Panc1 (cell line): Measurements from ENCODE around the gene CAMK1G. TPM values are rescaled to one million over a fixed set of nuclear protein-coding genes. Genes with fewer than 3 reads are reported as not detected.

Experiments used
- ATAC-seq: fragments of 200-7000 bp; cut with Tn5 transposase; 2 replicates; pipeline ENCODE4 v1.9.1; 2020; ENCODE audit warnings: mild to moderate bottlenecking, moderate library complexity
- BruUV-seq: library from RNA; stranded (reverse); fragments of 400-500 nt; replicated peaks from 2 replicates; lab custom pipeline; 2021; lab: Mats Ljungman, UMichigan
- CTCF ChIA-PET: fragments of 300-600 bp; sonication (Branson Sonifier 250); formaldehyde crosslinking; loops from one replicate; lab custom pipeline; 2022; ENCODE audit warnings: antibody characterized with exemption; lab: Charles Lee
- POLR2A ChIA-PET: fragments of 300-600 bp; sonication (Branson Sonifier 250); formaldehyde crosslinking; loops from one replicate; lab custom pipeline; 2022; ENCODE audit warnings: antibody characterized with exemption; lab: Charles Lee
- DNase-seq: peaks from one replicate; pipeline ENCODE4 v3.0.0-alpha.2; 2010; ENCODE audit warnings: low read depth, low spot score
- H3K27ac ChIP-seq: 2 replicates; pipeline ENCODE4 v1.5.1; 2011; ENCODE audit warnings: mild to moderate bottlenecking, low read length, inconsistent platforms
- H3K27me3 ChIP-seq: fragments of 200-500 bp; sonication (Bioruptor generic); 2 replicates; pipeline ENCODE4 v1.6.0; 2014; ENCODE audit warnings: low read length, inconsistent platforms; ENCODE audit not compliant: control insufficient read depth, insufficient read depth
- H3K36me3 ChIP-seq: fragments of 200-500 bp; sonication (Bioruptor generic); 2 replicates; pipeline ENCODE4 v1.5.1; 2014; ENCODE audit warnings: inconsistent platforms, mild to moderate bottlenecking, low read length, moderate library complexity; ENCODE audit not compliant: control insufficient read depth, insufficient read depth
- H3K4me1 ChIP-seq: 2 replicates; pipeline ENCODE4 v1.5.1; 2011; ENCODE audit warnings: inconsistent platforms, mild to moderate bottlenecking, low read length, moderate library complexity; ENCODE audit not compliant: control insufficient read depth, insufficient read depth
- H3K4me3 ChIP-seq, 2 experiments: 2 replicates each; pipeline ENCODE4 v1.5.1; 2011 to 2012; ENCODE audit warnings: low read depth in 2 of 2, low read length in 2 of 2, mild to moderate bottlenecking in 2 of 2, inconsistent platforms in 1 of 2, moderate library complexity in 1 of 2
- H3K9me3 ChIP-seq: fragments of 200-500 bp; sonication (Bioruptor generic); 2 replicates; pipeline ENCODE4 v1.5.1; 2014; ENCODE audit warnings: low read depth, mild to moderate bottlenecking, inconsistent platforms, low read length, moderate library complexity; ENCODE audit not compliant: control insufficient read depth, insufficient read depth
- POLR2AphosphoS5 ChIP-seq: IDR thresholded peaks from 2 replicates; pipeline ENCODE4 v1.6.1; 2012; ENCODE audit warnings: mild to moderate bottlenecking, low read depth, low read length, moderate library complexity
- SIN3A ChIP-seq: IDR thresholded peaks from 2 replicates; pipeline ENCODE4 v1.6.1; 2012; ENCODE audit warnings: low read depth, mild to moderate bottlenecking, low read length, moderate library complexity, borderline replicate concordance; ENCODE audit not compliant: insufficient read depth
- TCF7L2 ChIP-seq: IDR thresholded peaks from 2 replicates; pipeline ENCODE4 v1.6.1; 2011; ENCODE audit warnings: mild to moderate bottlenecking, low read depth, low read length, inconsistent platforms
- in situ Hi-C: cut with HindIII; loops from 2 replicates; pipeline ENCODE4 v1.10.0; 2016; ENCODE audit warnings: low sequenced_read_pairs, low pct_unique_long_range_greater_than_20kb
- intact Hi-C: fragments of 100-400 bp; cut with micrococcal nuclease; formaldehyde crosslinking; loops from one replicate; pipeline ENCODE4 v1.10.0; 2022; ENCODE audit not compliant: unreplicated experiment
- total RNA-seq: library from RNA; stranded (reverse); gene quantifications from one replicate; pipeline ENCODE4 v1.2.1, GENCODE V29; 2021; ENCODE audit not compliant: unreplicated experiment
- TF ChIP-seq, protein P1 (sequence below): fragments of 450-650 bp; IDR thresholded peaks from 2 replicates; pipeline ENCODE4 v1.5.1; 2017; ENCODE audit warnings: mild to moderate bottlenecking
- TF ChIP-seq, protein P2 (sequence below), 2 experiments: IDR thresholded peaks; 2 replicates each; pipeline ENCODE4 v1.6.1; 2011 to 2012; ENCODE audit warnings: low read depth in 2 of 2, control low read depth in 1 of 2, low read length in 1 of 2, mild to moderate bottlenecking in 1 of 2, moderate library complexity in 1 of 2; ENCODE audit not compliant: insufficient read depth in 1 of 2

Gene CAMK1G
- total RNA-seq, 1 experiment from 2014 or later: not detected

DNA sequence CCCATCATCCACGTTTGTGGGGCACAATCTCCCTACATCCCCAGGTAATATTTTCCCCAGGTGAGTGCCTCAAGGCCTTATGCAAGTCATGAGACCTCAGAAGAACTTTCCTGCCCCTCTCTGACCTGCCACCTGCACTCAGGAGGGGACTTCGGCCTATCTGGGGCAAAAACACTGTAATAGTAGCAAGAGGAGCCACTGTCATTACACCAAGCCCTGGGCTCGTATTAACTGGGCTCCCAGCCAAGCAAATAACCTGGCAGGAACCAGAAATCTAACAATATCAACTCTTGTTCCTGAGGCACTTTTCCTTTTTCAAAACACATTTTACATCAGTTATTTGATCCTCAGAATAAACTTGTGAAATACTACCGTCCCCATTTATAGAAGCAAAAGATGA is 37.8 kb downstream of the CAMK1G start:
- Histone ChIP-seq H3K9me3 (no peaks in the 10 kb centered on the region), H3K4me3 (no peak overlapping the region), H3K27me3 (no peaks in the 10 kb centered on the region), H3K4me1 (no peaks in the 10 kb centered on the region), H3K36me3 (no peaks in the 10 kb centered on the region), H3K27ac (no peak overlapping the region)
- in situ Hi-C loops (no loop called here), intact Hi-C loops (no loop called here)
- BruUV-seq: no TSS peak
- CTCF ChIA-PET: no interaction called here
- ATAC-seq: no peak
- POLR2A ChIA-PET: no interaction called here
- TF ChIP-seq, protein P1, sequence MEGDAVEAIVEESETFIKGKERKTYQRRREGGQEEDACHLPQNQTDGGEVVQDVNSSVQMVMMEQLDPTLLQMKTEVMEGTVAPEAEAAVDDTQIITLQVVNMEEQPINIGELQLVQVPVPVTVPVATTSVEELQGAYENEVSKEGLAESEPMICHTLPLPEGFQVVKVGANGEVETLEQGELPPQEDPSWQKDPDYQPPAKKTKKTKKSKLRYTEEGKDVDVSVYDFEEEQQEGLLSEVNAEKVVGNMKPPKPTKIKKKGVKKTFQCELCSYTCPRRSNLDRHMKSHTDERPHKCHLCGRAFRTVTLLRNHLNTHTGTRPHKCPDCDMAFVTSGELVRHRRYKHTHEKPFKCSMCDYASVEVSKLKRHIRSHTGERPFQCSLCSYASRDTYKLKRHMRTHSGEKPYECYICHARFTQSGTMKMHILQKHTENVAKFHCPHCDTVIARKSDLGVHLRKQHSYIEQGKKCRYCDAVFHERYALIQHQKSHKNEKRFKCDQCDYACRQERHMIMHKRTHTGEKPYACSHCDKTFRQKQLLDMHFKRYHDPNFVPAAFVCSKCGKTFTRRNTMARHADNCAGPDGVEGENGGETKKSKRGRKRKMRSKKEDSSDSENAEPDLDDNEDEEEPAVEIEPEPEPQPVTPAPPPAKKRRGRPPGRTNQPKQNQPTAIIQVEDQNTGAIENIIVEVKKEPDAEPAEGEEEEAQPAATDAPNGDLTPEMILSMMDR: no peak
- DNase-seq: no peak

DNA sequence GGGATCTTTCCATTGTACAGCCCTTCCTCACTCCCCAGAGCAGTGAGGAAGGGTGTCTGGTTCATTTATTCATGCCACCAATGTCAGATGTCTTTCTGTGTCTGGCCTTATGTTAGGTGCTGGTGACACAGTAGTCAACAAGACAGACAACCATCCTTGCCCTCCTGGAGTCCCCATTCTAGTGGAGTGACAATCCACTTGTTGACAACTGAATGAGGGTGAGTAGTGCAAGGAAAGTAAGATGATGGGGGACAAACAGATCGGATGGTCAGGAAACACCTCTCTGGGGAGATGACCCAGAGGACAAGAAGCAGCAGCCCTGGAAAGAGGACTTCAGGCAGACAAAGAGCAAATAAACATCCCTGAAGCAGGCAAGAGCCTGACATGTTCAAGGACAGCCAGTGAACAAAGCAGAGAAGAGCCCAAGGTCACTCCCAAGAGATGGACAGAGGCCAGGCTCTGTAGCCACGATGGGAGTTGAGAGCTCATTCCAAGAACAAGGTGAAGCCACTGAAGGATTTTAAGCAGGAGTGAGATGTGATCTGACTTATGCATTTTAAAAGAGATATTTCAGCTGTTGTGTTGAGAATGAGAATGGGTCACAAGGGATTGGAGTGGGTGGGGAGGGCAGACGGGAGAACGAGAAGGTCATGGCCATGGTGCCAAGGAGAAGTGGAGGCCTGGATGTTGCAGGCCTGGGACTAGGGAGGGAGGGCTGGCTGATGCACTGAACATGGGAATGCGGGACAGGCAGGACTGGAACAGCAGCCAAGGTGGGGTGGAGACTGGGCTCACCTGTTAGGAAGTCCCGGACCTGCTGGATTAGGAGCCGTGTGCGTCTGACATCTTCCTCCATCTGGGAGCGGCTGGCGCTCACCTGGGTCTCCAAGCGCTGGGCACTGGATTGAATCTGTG is 38.5 kb downstream of the CAMK1G start:
- ChIA-PET CTCF (no interaction called here), POLR2A (no interaction called here)
- ATAC-seq (no peak), DNase-seq (no peak)
- intact Hi-C loops: no loop called here
- no peaks in the 10 kb centered on the region for H3K27me3 ChIP-seq
- no TSS peak for BruUV-seq
- no peak overlapping the region for H3K27ac ChIP-seq
- no peaks in the 10 kb centered on the region for H3K36me3 ChIP-seq
- H3K4me1 ChIP-seq: no peaks in the 10 kb centered on the region
- in situ Hi-C loops: no loop called here
- H3K9me3 ChIP-seq: no peaks in the 10 kb centered on the region
- no peak overlapping the region for H3K4me3 ChIP-seq
- TF ChIP-seq, protein P1: no peak
- TF ChIP-seq, protein P2, sequence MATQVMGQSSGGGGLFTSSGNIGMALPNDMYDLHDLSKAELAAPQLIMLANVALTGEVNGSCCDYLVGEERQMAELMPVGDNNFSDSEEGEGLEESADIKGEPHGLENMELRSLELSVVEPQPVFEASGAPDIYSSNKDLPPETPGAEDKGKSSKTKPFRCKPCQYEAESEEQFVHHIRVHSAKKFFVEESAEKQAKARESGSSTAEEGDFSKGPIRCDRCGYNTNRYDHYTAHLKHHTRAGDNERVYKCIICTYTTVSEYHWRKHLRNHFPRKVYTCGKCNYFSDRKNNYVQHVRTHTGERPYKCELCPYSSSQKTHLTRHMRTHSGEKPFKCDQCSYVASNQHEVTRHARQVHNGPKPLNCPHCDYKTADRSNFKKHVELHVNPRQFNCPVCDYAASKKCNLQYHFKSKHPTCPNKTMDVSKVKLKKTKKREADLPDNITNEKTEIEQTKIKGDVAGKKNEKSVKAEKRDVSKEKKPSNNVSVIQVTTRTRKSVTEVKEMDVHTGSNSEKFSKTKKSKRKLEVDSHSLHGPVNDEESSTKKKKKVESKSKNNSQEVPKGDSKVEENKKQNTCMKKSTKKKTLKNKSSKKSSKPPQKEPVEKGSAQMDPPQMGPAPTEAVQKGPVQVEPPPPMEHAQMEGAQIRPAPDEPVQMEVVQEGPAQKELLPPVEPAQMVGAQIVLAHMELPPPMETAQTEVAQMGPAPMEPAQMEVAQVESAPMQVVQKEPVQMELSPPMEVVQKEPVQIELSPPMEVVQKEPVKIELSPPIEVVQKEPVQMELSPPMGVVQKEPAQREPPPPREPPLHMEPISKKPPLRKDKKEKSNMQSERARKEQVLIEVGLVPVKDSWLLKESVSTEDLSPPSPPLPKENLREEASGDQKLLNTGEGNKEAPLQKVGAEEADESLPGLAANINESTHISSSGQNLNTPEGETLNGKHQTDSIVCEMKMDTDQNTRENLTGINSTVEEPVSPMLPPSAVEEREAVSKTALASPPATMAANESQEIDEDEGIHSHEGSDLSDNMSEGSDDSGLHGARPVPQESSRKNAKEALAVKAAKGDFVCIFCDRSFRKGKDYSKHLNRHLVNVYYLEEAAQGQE (IDR thresholded peaks at IDR 0.05; ENCODE audit: insufficient read depth in 1 of 2, low read depth in 2 of 2, low read length in 1 of 2): no peak
- TF ChIP-seq POLR2AphosphoS5: no peak
- no peak for TF ChIP-seq TCF7L2
- TF ChIP-seq SIN3A: no peak
